Stimulated activated effector memory CD8-positive, alpha-beta T cell treated with anti-CD3 and anti-CD28 coated beads, Interleukin-12 subunit alpha, Interleukin-12 subunit beta, amount 100 ng/mL, for 72 hours (primary cell): Measurements from ENCODE around the gene C1QTNF6.
"Not testable (repeated sequence)": the region's sequence is repeated elsewhere in the genome, so short reads cannot be mapped to it uniquely, and the experiment has no call there.

ENCODE experiments used
- ATAC-seq: fragments of 150-1000 bp; cut with Tn5 transposase; 2 replicates; pipeline ENCODE4 v1.10.0; 2021
- DNase-seq, 2 donors: peaks; one replicate each; pipeline ENCODE4 v3.0.0; 2021 to 2022; ENCODE audit warnings: low spot score in 2 of 2
- H3K27ac Mint-ChIP-seq: one replicate; pipeline ENCODE4 v1.8.0; 2022; ENCODE audit warnings: mild to moderate bottlenecking, mixed read lengths
- H3K36me3 Mint-ChIP-seq: one replicate; pipeline ENCODE4 v1.8.0; 2022; ENCODE audit warnings: mild to moderate bottlenecking, mixed read lengths
- H3K4me1 Mint-ChIP-seq: one replicate; pipeline ENCODE4 v1.8.0; 2022; ENCODE audit warnings: mixed read lengths
- H3K4me3 Mint-ChIP-seq: one replicate; pipeline ENCODE4 v1.8.0; 2022; ENCODE audit warnings: mild to moderate bottlenecking, mixed read lengths
- H3K9me3 Mint-ChIP-seq: one replicate; pipeline ENCODE4 v1.8.0; 2022; ENCODE audit warnings: mixed read lengths

C1QTNF6 gene

DNA sequence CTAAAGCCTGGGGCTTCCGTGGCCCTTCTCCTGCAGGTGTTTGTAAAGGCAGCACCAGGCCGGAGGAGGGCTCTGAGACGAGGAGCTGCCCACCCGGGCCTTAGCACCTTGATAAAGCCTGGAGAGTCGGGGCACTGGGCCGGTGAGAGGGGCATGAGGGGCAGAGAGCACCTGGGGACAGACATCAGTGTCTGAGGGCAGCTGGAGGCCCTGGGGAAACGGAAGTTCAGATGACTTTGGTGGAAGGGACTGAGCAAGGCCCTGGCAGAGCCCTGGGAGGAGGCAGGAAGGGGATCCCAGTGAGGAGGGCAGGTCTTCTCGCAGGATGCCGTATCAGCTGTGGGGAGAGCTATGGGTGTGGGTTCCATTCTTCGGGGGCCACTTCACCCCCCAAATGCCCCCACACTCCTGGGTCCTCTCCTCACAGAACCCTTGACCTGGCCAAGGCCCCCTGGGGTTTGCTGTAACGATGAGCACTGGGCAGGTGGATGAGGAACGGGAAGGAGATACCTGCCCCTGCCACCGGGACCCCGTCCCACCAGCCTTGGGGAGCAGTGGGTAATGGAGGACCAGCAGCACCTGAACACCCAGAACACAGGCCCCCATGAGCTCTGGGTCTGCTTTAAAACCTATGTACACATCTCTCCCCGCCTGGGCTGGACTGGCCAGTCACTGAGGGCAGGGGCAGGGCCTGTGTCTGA, 7.4 kb downstream of the C1QTNF6 start:
- no peak for DNase-seq
- Mint-ChIP-seq H3K4me1 (peaks cover 63% of the 10 kb centered on the region), H3K27ac (peak overlapping the region; percentile 69), H3K9me3 (no peaks in the 10 kb centered on the region), H3K36me3 (peaks cover 6% of the 10 kb centered on the region), H3K4me3 (no peak overlapping the region)
- ATAC-seq = no peak

DNA sequence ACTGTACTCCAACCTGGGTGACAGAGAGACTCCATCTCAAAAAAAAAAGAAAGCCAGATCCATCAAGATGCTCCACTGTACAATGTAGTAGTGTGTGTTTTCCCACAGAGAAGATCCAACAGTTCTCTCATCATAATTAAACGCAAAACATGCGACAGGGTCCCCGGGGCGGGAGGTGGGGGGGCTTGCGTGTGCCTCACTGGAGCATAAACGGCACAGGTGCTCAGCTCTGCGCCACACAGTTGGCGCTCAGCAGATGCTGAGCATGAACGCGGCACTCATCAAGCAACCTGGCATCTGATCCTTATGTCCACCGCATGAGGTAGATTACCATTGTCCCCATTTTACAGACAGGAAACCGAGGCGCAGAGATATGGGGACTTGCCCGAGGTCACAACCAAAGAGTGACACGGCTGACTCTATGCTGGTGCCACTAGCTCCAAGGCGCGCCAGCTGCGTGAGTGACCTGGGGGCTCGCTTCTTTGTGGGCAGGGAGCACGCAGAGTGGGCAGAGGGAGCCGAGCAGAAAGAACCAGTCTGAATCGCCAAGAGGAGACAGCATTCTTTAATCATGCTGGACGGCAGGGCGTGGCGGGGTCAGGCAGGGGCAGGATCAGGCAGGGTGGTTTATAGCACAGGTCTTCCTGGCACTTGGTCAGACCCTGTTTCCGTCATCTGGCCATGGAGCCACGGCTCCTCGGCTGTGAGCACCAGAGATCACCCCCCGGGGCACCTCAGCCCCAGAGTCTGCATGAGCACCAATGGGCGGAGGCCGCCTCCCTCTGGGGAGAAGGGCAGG, 8.2 kb downstream of the C1QTNF6 start:
- H3K4me1 Mint-ChIP-seq = peaks cover 54% of the 10 kb centered on the region
- no peaks in the 10 kb centered on the region for H3K9me3 Mint-ChIP-seq
- DNase-seq (no peak), ATAC-seq (no peak)
- peaks cover 6% of the 10 kb centered on the region for H3K36me3 Mint-ChIP-seq
- no peak overlapping the region for H3K27ac Mint-ChIP-seq
- H3K4me3 Mint-ChIP-seq = no peak overlapping the region

DNA sequence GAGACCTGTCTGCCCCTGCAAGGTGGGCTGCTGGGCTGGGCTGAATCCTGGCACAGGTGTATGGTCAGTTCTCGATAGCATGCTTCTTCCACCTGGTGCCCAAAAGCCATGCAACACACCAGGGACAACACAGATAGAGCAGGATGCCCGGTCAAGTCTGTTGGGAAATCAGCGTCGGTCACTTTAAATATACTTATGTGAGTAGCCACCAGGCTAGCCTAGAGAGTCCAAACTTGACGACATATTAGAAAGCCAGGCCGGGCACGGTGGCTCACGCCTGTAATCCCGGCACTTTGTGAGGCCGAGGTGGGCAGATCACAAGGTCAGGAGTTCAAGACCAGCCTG, 8.9 kb downstream of the C1QTNF6 start:
- ATAC-seq (no peak), DNase-seq (no peak)
- no peak overlapping the region for H3K4me3 Mint-ChIP-seq
- peaks cover 6% of the 10 kb centered on the region for H3K36me3 Mint-ChIP-seq
- H3K9me3 Mint-ChIP-seq = no peaks in the 10 kb centered on the region
- no peak overlapping the region for H3K27ac Mint-ChIP-seq
- peaks cover 50% of the 10 kb centered on the region for H3K4me1 Mint-ChIP-seq

DNA sequence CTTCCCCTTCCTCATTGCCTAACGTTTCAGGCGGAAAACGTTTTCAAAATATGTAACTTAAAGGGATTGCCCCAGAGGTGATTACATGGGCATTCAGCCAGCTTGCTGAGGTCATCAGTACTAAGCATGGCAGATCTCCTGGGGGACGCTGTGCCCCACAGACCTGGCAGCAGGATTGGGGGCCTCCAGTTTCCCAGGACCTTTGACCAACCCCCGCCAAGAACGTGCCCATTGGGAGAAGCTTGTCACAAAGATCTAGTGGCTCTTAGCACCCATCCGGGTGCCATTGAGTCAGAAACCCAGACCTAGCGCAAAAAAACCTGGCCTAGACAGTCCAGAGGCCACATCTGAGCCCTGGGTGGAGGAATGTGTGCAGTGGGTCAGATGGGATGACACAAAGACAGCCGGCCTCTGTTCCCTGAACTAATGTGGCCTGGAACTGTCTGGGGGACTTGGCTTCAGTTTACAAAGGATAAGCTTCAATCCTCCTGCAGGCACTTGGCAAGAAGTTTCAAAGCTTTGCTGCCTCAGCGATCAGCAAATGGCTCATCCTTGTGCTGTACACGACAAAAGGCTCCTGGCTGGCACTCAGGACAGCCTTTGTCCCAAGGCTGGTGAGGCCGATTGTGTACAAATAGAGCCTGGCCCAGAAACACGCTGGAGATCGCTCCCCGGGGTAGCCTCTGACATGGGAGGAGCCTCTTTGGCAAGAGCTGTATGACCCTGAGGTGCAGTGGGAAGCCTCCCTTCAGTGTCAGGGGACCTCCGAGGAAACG, 9.5 kb downstream of the C1QTNF6 start:
- peak overlapping the region; percentile 55 for H3K27ac Mint-ChIP-seq
- H3K4me3 Mint-ChIP-seq = no peak overlapping the region
- peaks cover 2% of the 10 kb centered on the region for H3K36me3 Mint-ChIP-seq
- DNase-seq (no peak), ATAC-seq (no peak)
- peaks cover 46% of the 10 kb centered on the region for H3K4me1 Mint-ChIP-seq
- H3K9me3 Mint-ChIP-seq = no peaks in the 10 kb centered on the region

GRCh38 chr22:37177755-37178154, 10.3 kb downstream of the C1QTNF6 start:
- Mint-ChIP-seq H3K4me3 (no peak overlapping the region), H3K4me1 (peaks cover 38% of the 10 kb centered on the region), H3K27ac (peak overlapping the region; percentile 55), H3K9me3 (no peaks in the 10 kb centered on the region), H3K36me3 (no peaks in the 10 kb centered on the region)
- DNase-seq = no peak
- ATAC-seq = no peak

DNA sequence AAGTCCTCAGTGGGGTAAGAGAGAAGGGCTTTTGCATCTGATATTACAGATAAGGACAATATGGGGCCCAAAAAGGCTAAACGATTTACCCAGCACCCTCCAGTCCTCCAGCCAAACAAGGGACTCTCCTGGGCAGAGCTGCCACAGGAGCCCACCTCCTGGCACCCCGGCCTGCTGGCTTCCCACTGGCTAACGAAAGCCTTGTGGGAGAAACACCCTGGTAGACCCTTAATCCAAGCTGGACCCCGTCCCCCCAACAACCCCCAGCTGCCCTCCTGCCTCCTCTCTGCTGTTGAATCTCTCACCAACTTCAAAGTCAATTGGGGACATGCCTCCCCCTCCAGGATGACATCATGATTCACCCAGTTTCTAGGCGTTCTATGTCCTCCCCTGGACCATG, 10.8 kb downstream of the C1QTNF6 start:
- peak overlapping the region; percentile 64 for H3K27ac Mint-ChIP-seq

GRCh38 chr22:37176464-37177061, 11.5 kb downstream of the C1QTNF6 start:
- Mint-ChIP-seq H3K9me3 (no peaks in the 10 kb centered on the region), H3K4me3 (no peak overlapping the region), H3K36me3 (no peaks in the 10 kb centered on the region), H3K4me1 (peaks cover 26% of the 10 kb centered on the region), H3K27ac (peak overlapping the region; percentile 64)
- ATAC-seq (no peak), DNase-seq (no peak)

More for the DNA sequence above, 10.8 kb downstream of the C1QTNF6 start:
- Mint-ChIP-seq H3K9me3 (no peaks in the 10 kb centered on the region), H3K36me3 (no peaks in the 10 kb centered on the region), H3K4me1 (peaks cover 33% of the 10 kb centered on the region), H3K4me3 (no peak overlapping the region)
- DNase-seq = no peak
- no peak for ATAC-seq

GRCh38 chr22:37175414-37176281, 12.4 kb downstream of the C1QTNF6 start:
- H3K9me3 Mint-ChIP-seq = no peaks in the 10 kb centered on the region
- no peaks in the 10 kb centered on the region for H3K36me3 Mint-ChIP-seq
- DNase-seq (no peak), ATAC-seq (no peak)
- H3K4me3 Mint-ChIP-seq = no peak overlapping the region
- H3K4me1 Mint-ChIP-seq = peaks cover 24% of the 10 kb centered on the region
- H3K27ac Mint-ChIP-seq = peak overlapping the region; percentile 64

DNA sequence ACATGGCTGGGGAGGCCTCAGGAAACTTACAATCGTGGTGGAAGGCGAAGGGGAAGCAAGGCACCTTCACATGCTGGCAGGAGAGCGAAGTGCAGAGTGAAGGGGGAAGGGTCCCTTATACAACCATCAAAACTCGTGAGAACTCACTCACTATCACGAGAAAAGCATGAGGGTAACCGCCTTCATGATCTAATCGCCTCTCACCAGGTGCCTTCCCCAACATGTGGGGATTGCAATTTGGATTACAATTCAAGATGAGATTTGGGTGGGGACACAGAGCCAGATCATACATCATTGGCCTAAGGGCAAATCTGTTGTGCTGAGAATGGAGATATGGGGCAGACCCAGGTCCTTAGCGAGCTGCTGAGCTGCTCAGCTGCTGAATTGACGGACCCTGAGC, 13.1 kb downstream of the C1QTNF6 start:
- Mint-ChIP-seq H3K36me3 (no peaks in the 10 kb centered on the region), H3K4me1 (peaks cover 29% of the 10 kb centered on the region), H3K4me3 (no peak overlapping the region), H3K27ac (no peak overlapping the region), H3K9me3 (no peaks in the 10 kb centered on the region)
- ATAC-seq (no peak), DNase-seq (no peak)

DNA sequence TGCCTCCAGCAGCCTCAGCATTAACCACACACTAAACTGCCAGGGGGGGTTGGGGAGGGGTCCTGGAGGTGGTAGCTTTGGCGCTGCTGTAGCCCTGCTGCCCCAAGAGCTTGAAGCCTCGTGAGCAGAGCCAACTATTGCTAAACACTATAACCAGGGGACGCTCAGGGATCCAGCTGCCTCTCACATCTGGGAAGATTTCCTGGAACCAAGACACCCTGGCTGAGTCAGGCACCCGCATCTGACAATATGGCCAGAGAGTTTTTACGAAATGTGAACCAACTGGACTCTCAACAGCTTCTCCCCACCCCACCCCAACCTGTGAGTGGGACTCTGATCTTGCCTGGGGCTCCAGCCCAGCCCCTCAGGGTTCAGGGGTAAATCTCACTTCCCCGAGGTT, 14.3 kb downstream of the C1QTNF6 start:
- H3K36me3 Mint-ChIP-seq = no peaks in the 10 kb centered on the region
- peaks cover 42% of the 10 kb centered on the region for H3K4me1 Mint-ChIP-seq
- peak overlapping the region; percentile 78 for H3K27ac Mint-ChIP-seq
- no peak overlapping the region for H3K4me3 Mint-ChIP-seq
- DNase-seq (no peak), ATAC-seq (no peak)
- H3K9me3 Mint-ChIP-seq = no peaks in the 10 kb centered on the region

DNA sequence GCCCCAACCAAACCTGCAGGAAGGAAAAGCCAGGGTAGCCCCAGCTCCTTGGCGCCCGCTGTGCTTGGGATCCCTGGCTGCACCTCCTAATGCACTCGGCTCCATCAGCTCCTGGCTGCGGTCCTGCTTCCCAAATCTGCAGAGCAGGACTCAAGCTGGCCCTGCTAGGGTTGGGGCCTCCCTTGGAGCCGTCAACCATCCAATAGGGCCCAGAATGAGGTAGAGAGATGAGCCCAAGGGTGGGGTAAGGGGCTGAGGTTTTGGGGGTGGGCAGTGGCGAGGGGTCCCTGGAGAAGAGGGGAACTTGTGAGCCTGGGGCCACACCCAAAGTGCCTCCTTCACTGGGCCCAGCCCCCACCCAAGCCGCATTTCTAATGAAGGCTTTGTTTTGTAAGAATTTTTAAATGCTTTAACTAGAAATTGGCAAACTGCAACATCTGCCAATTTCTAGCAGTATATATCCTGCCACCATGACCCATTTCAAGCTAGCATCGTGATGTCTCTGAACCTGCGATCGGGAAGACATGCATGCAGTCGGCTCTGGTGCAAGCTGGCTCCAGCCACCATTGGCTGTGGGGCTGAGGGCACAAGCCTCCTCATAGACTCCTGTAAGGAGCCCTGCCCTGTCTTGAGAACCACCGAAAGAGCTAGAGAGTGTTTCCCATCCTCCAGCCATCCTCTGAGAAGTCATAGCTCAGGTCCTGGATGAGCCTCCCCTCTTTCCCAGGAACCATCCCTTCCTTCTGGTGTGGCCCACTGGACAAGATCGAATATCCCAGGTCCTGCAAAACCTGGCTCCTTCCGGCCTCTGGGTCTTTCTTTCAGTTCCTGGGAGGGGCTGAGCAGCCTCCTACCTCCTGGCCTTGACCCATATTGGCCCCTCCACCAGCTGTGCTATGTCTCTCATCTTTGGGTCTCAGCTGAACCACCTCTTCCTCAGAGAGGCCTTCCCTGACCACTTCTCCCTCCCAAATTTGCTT, 15.5 kb downstream of the C1QTNF6 start:
- no peak for DNase-seq
- no peaks in the 10 kb centered on the region for H3K9me3 Mint-ChIP-seq
- peaks cover 45% of the 10 kb centered on the region for H3K4me1 Mint-ChIP-seq
- no peak overlapping the region for H3K4me3 Mint-ChIP-seq
- no peak for ATAC-seq
- H3K36me3 Mint-ChIP-seq = no peaks in the 10 kb centered on the region
- H3K27ac Mint-ChIP-seq = peak overlapping the region; percentile 78

DNA sequence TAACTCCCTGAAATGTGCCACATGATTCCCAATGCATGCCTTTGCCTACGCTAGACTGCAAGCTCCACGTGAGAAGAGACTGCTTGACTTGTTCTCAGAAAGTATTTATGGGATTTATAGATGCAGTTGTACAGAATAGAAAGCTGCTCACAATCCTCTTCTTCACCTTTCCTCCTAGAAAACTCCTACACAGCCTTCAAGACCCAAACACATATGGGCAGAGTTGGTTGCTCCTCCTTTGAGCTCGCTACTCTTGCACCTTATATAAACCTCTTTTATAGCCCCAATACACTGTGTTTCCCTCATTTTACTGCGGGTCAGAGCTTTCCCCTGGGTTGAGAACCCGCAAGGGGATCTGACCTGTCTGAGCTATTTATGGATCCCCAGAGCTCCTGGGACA, 16.4 kb downstream of the C1QTNF6 start:
- DNase-seq = no peak
- Mint-ChIP-seq H3K9me3 (no peaks in the 10 kb centered on the region), H3K36me3 (peaks cover 2% of the 10 kb centered on the region), H3K4me1 (peaks cover 49% of the 10 kb centered on the region), H3K4me3 (no peak overlapping the region), H3K27ac (peak overlapping the region; percentile 78)
- no peak for ATAC-seq

DNA sequence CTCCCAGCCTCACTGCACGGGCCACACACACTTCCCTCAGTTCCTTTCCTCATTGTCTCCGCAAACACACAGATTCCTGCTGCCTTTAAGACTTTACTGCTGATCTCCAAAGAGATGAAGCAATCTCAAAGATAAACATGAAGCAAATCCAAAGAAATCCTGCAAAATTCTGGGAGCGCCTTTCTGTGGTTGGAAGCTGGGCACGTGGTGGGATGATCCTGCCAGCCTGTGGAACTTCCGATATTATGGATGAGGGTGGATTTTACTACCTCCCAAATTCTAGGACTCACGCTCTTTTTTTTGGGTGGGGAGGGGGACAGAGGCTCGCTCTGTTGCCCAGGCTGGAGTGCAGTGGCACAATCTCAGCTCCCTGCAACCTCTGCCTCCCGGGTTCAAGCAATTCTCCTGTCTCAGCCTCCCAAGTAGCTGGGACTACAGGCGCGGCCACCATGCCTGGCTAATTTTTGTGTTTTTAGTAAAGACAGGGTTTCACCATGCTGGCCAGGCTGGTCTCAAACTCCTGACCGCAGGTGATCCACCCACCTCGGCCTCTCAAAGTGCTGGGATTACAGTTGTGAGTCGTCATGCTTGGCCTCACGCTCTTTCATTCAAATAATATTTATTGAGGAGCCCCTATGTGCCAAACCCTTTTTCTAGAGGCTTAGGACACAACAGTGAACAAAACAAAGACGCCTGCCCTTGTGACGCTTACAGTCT, 17.2 kb downstream of the C1QTNF6 start:
- not testable (repeated sequence) for H3K36me3 Mint-ChIP-seq, H3K4me3 Mint-ChIP-seq, DNase-seq, H3K9me3 Mint-ChIP-seq, ATAC-seq
- Mint-ChIP-seq H3K27ac (peak overlapping the region; percentile 43), H3K4me1 (peaks cover 52% of the 10 kb centered on the region)
